Measurements from ENCODE around the gene RPS6KL1.

DNA sequence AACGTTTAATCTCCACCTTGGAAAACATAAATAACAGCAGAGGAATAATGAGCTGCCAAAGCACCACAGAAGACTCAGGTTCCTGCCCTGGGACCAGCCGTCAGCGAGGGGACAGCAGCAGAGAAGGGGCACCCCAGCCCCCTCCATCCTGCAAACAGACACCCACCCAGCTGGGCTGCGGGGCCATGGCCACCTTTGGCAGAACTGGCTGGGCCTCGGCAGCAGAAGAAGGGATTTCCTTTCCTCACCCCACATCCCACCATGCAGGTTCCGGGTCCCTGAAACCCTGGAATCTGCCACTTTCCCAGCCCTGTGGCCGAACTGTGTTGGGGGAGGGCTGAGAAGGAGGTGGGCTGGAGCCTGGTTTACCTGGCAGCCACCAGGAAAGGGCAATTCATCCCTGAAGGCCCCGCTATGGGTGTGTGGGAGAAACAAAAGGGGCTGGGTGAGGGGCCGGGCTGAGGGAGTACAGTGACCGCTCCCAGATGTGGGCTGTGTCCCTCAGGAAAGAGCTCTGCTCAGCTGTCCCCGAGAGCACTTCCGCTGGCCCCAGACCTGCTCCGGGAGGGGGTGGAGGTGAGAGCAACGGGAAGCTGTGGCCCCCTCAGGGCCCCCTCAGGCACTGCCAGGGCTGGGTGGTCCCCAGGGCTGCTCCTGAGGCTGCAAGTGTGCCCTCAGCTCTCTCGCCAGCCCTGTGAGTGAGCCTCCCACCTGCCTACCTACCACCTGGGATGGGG is 28.6 kb upstream of the RPS6KL1 start:
- TF ChIP-seq, protein P1, sequence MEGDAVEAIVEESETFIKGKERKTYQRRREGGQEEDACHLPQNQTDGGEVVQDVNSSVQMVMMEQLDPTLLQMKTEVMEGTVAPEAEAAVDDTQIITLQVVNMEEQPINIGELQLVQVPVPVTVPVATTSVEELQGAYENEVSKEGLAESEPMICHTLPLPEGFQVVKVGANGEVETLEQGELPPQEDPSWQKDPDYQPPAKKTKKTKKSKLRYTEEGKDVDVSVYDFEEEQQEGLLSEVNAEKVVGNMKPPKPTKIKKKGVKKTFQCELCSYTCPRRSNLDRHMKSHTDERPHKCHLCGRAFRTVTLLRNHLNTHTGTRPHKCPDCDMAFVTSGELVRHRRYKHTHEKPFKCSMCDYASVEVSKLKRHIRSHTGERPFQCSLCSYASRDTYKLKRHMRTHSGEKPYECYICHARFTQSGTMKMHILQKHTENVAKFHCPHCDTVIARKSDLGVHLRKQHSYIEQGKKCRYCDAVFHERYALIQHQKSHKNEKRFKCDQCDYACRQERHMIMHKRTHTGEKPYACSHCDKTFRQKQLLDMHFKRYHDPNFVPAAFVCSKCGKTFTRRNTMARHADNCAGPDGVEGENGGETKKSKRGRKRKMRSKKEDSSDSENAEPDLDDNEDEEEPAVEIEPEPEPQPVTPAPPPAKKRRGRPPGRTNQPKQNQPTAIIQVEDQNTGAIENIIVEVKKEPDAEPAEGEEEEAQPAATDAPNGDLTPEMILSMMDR (conservative IDR thresholded peaks at IDR 0.05; ENCODE audit: low read depth, low read length): no peak
- TF ChIP-seq EZH2 (IDR thresholded peaks at IDR 0.05; ENCODE audit: low read length, unreplicated experiment) (no peak), EZH2phosphoT487 (IDR thresholded peaks at IDR 0.05; ENCODE audit: borderline replicate concordance, low read length) (no peak)
